Activated CD8-positive, alpha-beta memory T cell treated with anti-CD3 and anti-CD28 coated beads for 4 hours (primary cell): ENCODE results near the gene KRTAP4-5.
"Not testable (repeated sequence)": the region's sequence is repeated elsewhere in the genome, so short reads cannot be mapped to it uniquely, and the experiment has no call there.

Source experiments
- DNase-seq, 2 donors: peaks; one replicate each; pipeline ENCODE4 v3.0.0-alpha.2; 2020; ENCODE audit warnings: low read depth in 2 of 2

Gene KRTAP4-5

GRCh38 chr17:41149652-41149985 is at the start of gene KRTAP4-5:
Gene KRTAP4-5, minus strand, starts transcription at chr17:41149825. Its CDS starts 58 bp downstream, at chr17:41149767.
- no peak for DNase-seq

- no peak for DNase-seq
These were observed 46.4 kb upstream of the KRTAP4-5 start for GRCh38 chr17:41196068-41196467.

GRCh38 chr17:41190328-41190727 is 40.7 kb upstream of the KRTAP4-5 start:
- no peak for DNase-seq

DNA sequence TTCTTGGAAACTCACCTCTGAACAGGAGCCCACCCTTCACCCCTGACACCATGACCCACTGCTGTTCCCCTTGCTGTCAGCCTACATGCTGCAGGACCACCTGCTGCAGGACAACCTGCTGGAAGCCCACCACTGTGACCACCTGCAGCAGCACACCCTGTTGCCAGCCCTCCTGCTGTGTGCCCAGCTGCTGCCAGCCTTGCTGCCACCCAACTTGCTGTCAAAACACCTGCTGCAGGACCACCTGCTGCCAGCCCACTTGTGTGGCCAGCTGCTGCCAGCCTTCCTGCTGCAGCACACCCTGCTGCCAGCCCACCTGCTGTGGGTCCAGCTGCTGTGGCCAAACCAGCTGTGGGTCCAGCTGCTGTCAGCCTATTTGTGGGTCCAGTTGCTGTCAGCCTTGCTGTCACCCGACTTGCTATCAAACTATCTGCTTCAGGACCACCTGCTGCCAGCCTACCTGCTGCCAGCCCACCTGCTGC is 40.3 kb upstream of the KRTAP4-5 start, which contains the start of gene KRTAP9-1:
Gene KRTAP9-1, plus strand, starts transcription at position 51 of the 482 bp plus-strand sequence. Its CDS starts 0 bp downstream, at position 51.
- not testable (repeated sequence) for DNase-seq

- DNase-seq, result no peak
These were observed 37.2 kb upstream of the KRTAP4-5 start for GRCh38 chr17:41186872-41187271.

GRCh38 chr17:41185001-41185400 is 35.4 kb upstream of the KRTAP4-5 start:
- DNase-seq, result no peak

- DNase-seq, result no peak
These were observed 34.9 kb upstream of the KRTAP4-5 start, which contains the start of gene KRTAP4-1 for GRCh38 chr17:41184480-41184961. Gene KRTAP4-1, minus strand, starts transcription at chr17:41184911. Its CDS starts 57 bp downstream, at chr17:41184854.

- DNase-seq, result no peak
These were observed 29.4 kb upstream of the KRTAP4-5 start for GRCh38 chr17:41178843-41179616.

GRCh38 chr17:41178341-41178740 is 28.7 kb upstream of the KRTAP4-5 start:
- no peak for DNase-seq

GRCh38 chr17:41177727-41178271 is 28.2 kb upstream of the KRTAP4-5 start, which contains the start of gene KRTAP4-2:
Gene KRTAP4-2, minus strand, starts transcription at chr17:41178221. Its CDS starts 57 bp downstream, at chr17:41178164.
- DNase-seq, result no peak

- DNase-seq, result no peak
These were observed 27.2 kb upstream of the KRTAP4-5 start for GRCh38 chr17:41176744-41177387.

DNA sequence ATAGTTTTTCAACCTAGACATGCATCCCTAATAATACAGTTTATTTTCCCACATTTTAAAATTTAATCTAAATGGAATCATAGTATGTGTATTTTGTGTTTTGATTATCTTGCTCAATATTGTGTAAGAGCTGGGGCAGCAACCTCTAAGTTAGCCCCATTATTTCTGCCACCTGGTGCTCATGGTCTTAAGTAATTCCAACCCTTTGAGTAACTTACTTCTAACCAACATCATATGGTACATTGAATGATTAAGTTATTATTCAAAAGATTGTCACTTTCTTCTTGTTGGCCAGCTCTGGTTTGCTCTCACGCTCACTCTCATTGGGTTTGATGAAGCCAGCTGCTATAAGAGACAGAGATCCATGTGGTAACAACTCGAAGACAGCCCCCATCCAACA is 22.3 kb upstream of the KRTAP4-5 start:
- no peak for DNase-seq

DNA sequence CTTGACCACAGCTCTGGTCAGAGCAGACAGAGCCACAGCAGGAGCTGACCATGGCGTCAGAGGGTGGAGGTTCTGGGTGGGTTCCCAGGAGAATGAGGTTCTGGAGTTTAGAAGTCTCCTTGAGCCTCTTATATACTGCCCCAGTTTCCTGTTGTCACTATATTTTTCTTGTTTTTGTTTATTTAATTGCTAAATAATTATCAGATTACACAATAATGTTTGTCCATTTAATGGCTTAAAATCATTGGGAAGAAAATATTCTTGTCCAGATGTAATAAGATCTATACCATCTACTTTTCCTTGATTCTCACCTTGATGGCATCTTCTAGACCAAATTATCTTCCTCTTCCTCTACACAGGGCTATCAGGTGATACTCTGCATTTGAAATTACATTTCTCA is 18.5 kb upstream of the KRTAP4-5 start, which contains the start of gene KRTAP4-3:
Gene KRTAP4-3, minus strand, starts transcription at position 101 of the 400 bp plus-strand sequence. Its CDS starts 49 bp downstream, at position 52.
- no peak for DNase-seq

DNA sequence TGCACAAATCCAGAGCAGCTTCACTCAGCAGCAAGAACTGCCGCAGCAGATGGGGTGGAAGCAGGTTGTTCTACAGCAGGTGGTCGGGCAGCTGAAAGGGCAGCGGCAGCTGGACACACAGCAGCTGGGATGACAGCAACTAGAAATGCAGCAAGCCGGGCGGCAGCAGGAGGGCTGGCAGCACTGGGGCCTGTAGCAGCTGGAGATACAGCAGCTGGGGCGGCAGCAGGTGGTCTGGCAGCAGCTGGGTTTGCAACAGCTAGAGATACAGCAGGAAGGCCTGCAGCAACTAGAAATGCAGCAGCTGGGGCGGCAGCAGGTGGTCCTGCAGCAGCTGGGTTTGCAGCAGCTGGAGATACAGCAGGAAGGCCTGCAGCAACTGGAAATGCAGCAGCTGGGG is 17.9 kb upstream of the KRTAP4-5 start:
- DNase-seq, result no peak

DNA sequence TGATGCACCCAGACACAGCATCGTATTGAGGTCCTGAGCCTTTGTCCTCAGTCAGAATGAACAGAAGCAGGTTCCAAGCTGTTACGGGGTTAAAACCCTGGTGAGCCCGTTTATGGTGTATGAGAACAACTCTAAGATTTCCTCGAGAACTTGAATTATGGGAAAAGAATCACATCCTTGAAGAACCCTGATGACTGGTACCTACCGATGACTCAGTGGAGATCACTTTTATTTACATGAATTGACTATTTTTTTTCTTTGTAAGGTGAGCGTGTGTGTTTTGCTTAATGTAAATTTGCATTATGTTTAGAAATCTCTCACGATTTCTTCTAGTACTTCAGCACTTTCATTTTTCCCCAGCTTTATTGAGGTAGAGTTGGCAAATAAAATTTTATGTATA is 14.2 kb upstream of the KRTAP4-5 start:
- no peak for DNase-seq

DNA sequence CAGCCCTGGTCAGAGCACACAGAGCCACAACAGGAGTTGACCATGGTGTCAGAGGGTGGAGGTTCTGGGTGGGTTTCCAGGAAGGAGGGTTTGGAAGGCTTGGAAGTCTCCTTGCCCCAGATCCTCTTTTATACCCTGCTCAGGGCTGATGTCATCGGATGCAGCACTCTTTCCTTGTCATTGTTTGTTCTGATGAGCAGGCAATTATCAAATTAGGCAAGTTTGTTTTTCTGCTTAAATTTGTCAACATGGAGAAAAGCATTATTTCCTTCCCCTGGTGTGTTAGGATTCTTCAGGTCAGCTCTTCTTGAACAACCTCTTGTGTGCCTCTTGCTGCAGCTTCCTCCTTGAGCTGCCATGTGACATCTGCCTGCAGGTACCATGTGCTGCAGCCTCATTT is 11.0 kb upstream of the KRTAP4-5 start, which contains the start of gene KRTAP4-4:
Gene KRTAP4-4, minus strand, starts transcription at position 101 of the 400 bp plus-strand sequence. Its CDS starts 57 bp downstream, at position 44.
- no peak for DNase-seq

GRCh38 chr17:41160190-41160589 is 10.6 kb upstream of the KRTAP4-5 start:
- DNase-seq, result not testable (repeated sequence)

DNA sequence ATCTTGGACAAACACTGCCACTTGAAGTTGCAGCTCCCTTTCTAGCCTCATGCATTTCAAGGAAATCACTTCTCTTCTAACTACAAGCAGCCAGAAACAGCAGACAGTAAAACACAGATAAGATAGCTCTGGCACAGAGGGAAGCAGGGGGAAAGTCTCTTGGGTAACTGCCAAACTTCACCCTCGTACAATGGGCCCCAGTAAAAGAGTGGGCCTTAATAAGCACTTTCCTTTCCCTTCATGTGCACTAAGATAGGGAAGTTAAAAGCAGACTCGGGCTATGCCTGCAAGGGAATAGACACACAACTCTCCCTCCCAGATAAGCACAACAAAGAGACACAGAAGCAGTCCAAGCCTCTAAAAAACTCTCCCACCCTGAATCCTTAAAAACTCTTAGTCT is 4.2 kb upstream of the KRTAP4-5 start:
- DNase-seq, result no peak

DNA sequence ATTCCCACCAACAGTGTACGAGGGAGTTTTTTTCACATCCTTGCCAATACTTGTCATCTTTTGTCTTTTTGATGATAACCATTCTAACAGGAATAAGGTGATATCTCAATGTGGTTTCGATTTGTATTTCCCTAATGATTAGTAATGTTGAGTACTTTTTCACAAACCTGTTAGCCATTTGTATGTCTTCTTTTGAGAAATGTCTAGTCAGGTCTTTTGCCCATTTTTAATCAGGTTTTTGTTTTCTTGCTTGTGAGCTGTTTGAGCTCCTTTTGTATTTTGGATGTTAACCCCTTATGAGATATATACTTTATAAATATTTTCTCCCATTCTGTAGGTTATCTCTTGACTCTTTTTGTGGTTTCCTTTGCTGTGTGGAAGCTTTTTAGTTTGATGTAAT is 1.9 kb upstream of the KRTAP4-5 start:
- DNase-seq, result no peak

DNA sequence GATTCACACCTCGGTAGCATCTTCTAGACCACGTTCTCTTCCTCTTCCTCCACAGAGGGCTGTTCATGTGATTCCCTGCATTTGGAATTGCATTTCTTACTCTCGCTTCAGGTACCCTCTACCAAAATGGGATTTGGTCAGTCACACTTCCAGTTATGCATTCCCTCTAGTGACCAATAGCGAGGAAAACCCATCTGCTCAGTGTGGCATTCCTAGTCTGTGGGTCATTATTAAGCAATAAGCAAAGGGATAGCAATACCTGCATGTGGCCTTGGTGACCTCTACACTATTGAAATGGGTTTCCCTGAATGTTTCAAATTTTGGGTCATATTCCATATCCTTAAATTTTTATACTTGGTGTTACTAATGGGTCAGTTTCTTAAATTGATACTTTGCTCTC is 401 bp upstream of the KRTAP4-5 start:
- DNase-seq, result no peak

GRCh38 chr17:41148971-41149651 is 514 bp downstream of the KRTAP4-5 start:
- not testable (repeated sequence) for DNase-seq
